Activated CD8-positive, alpha-beta memory T cell treated with anti-CD3 and anti-CD28 coated beads for 48 hours (primary cell): ENCODE results near the gene TMEM135.

Experiments used
- DNase-seq, 3 experiments: peaks; one replicate each; pipeline ENCODE4 v3.0.0-alpha.2; 2020; ENCODE audit warnings: low read depth in 2 of 3, low spot score in 2 of 3

TMEM135 gene

GRCh38 chr11:87190071-87190470, 152.3 kb downstream of the TMEM135 start:
- DNase-seq = no peak

GRCh38 chr11:87193756-87194470, 156.2 kb downstream of the TMEM135 start:
- no peak for DNase-seq

- DNase-seq = no peak
Observed at GRCh38 chr11:87194985-87195820, 157.5 kb downstream of the TMEM135 start.

GRCh38 chr11:87198266-87198881, 160.6 kb downstream of the TMEM135 start:
- no peak for DNase-seq

- DNase-seq = no peak
Observed at GRCh38 chr11:87201376-87201775, 163.6 kb downstream of the TMEM135 start.

- no peak for DNase-seq
Observed at GRCh38 chr11:87203907-87204602, 166.3 kb downstream of the TMEM135 start.

- DNase-seq = no peak
Observed at GRCh38 chr11:87212891-87213290, 175.2 kb downstream of the TMEM135 start.

GRCh38 chr11:87213444-87213843, 175.7 kb downstream of the TMEM135 start:
- DNase-seq = no peak

GRCh38 chr11:87215236-87215635, 177.5 kb downstream of the TMEM135 start:
- no peak for DNase-seq

GRCh38 chr11:87219266-87219665, 181.5 kb downstream of the TMEM135 start:
- DNase-seq = no peak

- no peak for DNase-seq
Observed at GRCh38 chr11:87223816-87224215, 186.1 kb downstream of the TMEM135 start.

- DNase-seq = no peak
Observed at GRCh38 chr11:87224486-87224885, 186.8 kb downstream of the TMEM135 start.

GRCh38 chr11:87228820-87229219, 191.1 kb downstream of the TMEM135 start:
- DNase-seq = no peak

GRCh38 chr11:87230995-87231394, 193.3 kb downstream of the TMEM135 start:
- DNase-seq = no peak

- DNase-seq = no peak
Observed at GRCh38 chr11:87232320-87232719, 194.6 kb downstream of the TMEM135 start.

- no peak for DNase-seq
Observed at GRCh38 chr11:87235366-87235765, 197.6 kb downstream of the TMEM135 start.

- no peak for DNase-seq
Observed at GRCh38 chr11:87236368-87236767, 198.6 kb downstream of the TMEM135 start.

GRCh38 chr11:87239001-87239400, 201.3 kb downstream of the TMEM135 start:
- DNase-seq = no peak

GRCh38 chr11:87239531-87239930, 201.8 kb downstream of the TMEM135 start:
- DNase-seq = no peak

GRCh38 chr11:87251560-87251959, 213.8 kb downstream of the TMEM135 start:
- no peak for DNase-seq

GRCh38 chr11:87252869-87253268, 215.1 kb downstream of the TMEM135 start:
- DNase-seq = no peak
